8988T (cell line): Measurements from ENCODE around the gene MTX1.
"Not testable (repeated sequence)": the region's sequence is repeated elsewhere in the genome, so short reads cannot be mapped to it uniquely, and the experiment has no call there.

Source experiments
- DNase-seq: peaks from one replicate; pipeline ENCODE4 v3.0.0; 2011

Gene MTX1, protein sequence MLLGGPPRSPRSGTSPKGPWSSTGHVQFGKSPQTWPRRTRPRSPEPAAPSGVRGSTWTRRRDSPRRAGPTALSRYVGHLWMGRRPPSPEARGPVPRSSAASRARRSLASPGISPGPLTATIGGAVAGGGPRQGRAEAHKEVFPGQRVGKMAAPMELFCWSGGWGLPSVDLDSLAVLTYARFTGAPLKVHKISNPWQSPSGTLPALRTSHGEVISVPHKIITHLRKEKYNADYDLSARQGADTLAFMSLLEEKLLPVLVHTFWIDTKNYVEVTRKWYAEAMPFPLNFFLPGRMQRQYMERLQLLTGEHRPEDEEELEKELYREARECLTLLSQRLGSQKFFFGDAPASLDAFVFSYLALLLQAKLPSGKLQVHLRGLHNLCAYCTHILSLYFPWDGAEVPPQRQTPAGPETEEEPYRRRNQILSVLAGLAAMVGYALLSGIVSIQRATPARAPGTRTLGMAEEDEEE

DNA sequence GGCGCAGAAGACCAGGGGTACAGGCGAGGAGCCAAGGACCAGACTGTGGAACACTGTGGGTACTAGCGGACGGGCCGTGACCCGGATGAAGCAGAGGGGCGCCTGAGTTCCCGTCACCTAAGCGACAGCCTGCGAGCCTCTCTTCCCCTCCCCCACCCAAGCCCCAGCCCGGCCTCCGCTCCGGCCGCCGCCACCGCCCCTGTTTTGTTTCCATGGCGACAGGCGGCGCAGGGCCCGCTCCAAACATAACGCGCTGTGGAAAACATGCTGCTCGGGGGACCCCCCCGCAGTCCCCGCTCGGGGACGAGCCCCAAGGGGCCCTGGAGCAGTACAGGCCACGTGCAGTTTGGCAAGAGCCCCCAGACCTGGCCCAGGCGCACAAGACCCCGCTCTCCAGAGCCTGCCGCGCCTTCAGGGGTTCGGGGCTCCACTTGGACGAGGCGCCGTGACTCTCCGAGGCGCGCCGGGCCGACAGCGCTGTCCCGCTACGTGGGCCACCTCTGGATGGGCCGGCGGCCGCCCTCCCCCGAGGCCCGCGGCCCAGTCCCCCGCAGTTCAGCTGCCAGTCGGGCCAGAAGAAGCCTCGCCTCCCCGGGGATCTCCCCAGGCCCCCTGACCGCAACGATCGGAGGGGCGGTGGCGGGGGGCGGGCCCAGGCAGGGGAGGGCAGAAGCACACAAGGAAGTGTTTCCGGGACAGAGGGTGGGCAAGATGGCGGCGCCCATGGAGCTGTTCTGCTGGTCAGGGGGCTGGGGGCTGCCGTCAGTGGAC, at the start of gene MTX1:
Gene MTX1 (plus strand): TSS at position 155 of the 771 bp plus-strand sequence. CDS start 110 bp downstream, at position 265.
- no peak for DNase-seq

DNA sequence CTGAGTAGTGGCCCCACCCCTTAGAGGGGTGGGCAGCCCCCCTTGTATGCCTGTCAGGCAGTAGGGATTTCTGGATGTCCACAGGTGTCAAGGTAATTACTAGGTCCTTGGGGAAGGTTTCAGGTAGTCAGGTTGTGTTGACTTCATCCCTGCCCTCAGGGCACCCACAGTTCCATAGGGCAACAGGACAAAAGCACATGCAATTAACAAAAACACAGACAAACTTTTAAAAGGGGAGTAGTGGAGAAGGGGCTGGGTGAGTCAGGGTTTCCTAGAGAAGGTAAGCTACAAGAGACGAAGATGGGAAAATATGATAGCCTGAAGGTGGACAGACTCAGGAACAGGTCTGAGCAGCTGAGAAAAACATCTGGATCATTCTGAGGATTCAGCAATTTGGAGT, 49.5 kb upstream of the MTX1 start:
- no peak for DNase-seq

DNA sequence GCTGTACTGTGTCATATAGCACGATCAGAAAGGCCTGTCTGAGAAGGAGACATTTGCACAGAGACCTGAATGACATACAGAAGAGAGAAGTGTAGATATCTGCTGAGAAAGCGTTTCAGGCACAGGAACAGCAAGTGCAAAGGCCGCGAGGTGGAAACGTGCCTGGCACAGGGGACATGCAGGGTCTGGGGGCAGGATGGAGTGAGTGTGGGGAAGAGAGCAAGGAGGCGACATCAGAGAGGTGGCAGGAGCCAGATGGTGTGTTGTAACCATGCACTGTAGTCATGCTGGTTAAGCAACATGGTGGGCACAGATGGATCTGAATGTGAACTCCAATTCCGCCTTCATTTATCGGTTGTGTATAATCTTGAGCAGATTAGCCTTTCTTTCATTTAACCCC, 48.4 kb upstream of the MTX1 start:
- DNase-seq = no peak

DNA sequence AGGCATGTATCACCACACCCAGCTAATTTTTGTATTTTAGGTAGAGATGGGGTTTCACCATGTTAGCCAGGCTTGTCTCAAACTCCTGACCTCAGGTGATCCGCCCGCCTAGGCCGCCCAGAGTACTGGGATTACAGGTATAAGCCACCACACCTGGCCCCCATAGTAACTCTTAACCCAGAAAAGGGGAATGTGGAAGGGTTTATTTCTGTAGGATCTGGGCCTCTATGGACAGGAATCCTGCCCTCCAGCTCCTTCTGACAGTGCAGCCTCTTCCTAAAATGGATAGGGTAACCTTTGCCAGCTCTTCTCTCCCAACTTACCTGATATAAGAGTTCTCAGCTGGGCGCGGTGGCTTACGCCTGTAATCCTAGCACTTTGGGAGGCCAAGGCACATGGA, 45.9 kb upstream of the MTX1 start:
- not testable (repeated sequence) for DNase-seq

DNA sequence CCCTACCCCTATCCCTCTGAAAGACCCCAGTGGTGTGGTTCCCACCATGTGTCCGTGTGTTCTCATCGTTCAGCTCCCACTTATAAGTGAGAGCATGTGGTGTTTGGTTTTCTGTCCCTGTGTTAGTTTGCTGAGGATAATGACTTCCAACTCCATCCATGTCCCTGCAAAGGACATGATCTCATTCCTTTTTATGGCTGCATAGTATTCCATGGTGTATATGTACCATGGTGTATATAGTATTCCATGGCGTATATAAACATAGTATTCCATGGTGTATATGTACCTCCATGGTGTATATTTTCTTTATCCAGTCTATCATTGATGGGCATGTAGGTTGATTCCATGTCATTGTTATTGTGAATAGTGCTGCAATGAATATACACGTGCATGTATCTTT, 44.7 kb upstream of the MTX1 start:
- DNase-seq = not testable (repeated sequence)

DNA sequence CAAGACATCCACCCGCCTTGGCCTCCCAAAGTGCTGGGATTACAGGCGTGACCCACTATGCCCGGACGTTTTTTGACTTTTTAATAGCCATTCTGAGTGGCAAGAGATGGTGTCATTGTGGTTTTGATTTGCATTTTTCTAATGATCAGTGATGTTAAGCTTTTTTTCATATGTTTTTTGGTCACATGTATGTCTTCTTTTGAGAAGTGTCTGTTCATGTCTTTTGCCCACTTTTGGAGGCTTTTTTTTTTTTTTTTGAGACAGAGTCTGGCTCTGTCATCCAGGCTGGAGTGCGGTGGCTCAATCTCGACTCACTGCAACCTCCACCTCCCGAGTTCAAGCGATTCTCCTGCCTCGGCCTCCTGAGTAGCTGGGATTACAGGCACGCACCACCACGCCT, 43.9 kb upstream of the MTX1 start:
- DNase-seq = not testable (repeated sequence)

DNA sequence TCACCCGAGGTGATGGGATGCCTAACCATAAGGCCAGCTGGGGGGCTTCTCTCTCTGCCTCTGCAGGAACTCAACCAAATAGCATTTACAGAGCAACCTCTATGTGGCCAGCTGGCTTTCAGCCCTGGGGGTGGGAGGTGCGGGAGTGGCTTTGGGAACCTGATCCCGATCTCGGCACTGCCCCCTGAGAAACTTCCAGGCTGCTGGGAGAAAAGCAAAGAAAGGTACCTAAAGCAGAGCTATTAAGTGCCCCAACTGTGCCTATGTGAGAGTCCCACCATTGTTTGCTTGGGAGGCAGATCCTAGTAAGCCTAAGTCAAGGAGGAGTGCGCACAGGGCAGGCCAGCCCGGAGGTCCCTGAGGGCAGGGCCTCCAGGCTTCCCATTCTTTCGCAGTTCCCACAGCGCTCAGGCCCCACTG, 42.4 kb upstream of the MTX1 start:
- DNase-seq = no peak

DNA sequence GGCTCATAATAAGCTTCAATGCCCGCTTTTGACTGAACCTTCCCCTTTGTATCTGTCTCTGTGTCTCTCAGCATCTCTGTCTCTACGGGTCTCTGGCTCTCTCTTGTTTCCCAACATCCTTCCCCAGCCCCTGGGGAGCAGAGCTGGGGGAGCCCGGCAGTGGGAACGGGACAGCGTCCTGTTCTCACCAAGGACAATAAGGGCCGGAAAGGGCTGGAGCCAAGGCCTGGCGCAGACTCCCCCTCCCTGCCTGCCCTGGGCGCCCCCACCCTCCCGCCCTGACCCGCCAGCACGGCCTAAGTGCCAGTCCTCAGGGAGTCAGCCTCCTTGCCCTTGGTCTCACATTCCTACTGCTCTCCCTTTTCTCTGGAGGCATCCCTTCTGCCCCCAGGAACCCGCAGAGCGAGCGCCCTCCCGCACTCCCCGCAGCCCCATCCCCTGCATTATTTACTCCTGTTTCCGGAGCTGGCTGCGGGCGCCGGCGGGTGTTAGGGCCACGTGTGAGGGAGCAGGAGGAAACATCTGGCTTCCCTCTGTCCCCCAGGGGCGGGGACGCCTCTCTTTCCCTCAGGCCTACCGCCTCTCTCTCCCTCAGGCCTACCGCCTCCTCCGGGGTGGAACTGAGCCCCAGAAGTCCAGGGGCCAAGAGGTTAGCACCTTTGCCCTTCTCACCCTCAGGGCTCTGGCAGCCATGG, 41.9 kb upstream of the MTX1 start:
- DNase-seq = no peak

DNA sequence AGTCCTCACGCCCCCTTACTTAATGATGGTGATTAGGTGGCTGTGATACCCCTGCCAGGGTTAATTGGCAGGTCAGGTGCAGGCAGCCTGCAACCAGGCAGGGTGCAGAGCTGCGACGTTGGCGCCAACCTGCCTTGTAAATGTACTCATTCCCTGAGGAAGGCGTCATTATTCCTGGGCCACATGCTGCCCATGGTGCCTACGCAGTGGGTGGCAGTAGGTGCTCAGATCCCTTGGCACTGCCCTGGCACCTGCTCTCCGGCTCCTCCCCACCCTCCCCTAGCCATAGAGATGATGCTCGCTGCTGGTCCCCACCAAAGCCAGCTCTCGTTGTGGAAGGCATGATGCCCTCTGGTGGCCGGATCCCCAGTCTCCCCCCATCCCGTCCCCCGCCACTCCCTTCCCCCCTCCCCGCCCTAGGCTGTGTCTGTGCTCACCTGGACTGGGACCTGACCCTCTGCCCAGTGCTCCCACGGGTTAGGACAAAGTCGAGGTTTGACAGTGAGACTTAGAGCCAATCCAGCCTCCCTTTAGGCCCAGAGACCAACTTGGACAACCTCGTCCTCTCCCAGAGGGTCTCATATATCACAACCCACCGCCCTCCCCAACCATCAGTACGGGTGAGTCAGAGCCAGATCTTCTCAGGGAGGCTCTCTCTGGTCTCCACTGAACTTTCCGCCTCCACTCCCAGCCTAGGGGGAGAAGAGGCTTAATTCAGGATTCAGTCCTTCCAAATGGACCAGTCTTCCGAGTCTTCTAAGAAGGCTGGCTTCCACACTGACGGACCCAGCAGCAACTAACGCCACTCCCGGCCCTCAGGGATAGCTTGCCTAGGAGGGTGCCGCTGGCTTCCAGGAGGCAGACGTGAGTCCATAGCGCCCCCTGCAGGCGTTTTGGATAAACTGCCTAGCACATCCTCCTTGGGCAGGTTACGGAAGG, 41.1 kb upstream of the MTX1 start:
- DNase-seq = peak; percentile 83

DNA sequence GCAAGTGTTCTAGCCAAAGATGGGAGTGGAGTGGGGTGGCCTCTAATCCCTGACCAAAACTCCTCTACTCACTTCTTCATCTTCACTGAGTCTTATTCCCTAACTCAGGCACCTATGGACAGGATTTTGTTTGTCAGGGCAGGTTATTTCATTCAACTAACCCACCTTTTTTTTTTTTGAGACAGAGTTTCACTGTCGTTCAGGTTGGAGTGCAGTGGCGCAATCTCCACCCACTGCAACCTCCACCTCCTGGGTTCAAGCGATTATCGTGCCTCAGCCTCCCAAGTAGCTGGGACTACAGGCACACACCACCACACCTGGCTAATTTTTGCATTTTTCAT, 40.4 kb upstream of the MTX1 start:
- not testable (repeated sequence) for DNase-seq

DNA sequence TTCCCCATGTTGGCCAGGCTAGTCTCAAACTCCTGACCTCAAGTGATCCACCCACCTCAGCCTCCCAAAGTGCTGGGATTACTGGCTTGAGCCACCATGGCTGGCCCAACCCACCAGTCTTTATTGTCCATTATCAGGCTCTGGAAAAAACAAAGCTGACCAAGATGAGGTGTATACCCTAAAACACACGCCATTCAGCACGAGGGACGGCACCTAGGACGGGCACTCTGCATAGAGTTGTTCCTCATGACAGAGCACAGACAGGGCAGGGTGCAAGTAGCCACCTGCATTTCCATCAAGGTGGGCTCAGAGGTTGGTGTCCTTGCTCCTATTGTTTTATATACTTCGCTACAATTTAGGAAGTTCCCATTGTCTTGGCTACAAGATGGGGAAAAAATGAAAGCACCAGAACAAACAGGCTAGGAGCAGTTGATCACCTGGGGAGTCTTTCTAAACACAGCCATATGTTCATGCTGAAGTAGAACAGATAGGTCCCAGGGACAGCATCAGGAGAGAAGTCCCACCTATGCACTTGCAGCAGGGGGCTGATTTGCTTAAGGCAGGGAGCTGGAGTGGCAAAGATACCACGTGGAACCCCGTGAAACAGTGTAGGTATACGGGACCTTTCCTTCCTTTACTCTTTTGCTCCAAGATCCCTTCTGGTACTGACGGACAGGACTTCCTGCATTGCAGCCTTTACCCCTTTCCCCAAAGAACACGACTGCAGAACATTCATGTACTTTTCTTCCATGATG, 39.9 kb upstream of the MTX1 start:
- no peak for DNase-seq

DNA sequence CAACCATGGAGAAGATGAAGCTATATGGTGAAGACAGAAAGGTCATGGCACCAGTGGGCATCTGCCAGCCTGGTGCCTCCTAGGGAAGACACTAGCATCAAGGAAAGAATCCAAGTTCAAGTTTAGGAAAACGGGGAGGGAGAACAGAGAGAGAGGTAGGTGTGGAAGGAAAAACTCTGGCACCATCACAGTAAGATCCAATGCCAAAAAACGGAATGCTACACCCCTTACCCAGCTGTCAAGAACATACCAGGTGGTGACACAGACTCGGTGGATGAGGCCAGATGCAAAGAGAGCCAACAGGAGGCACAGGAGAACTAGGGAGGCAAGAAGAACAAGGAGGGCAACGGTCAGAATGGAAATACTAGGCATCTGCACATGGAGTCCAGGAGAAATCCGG, 39.0 kb upstream of the MTX1 start:
- DNase-seq = no peak

DNA sequence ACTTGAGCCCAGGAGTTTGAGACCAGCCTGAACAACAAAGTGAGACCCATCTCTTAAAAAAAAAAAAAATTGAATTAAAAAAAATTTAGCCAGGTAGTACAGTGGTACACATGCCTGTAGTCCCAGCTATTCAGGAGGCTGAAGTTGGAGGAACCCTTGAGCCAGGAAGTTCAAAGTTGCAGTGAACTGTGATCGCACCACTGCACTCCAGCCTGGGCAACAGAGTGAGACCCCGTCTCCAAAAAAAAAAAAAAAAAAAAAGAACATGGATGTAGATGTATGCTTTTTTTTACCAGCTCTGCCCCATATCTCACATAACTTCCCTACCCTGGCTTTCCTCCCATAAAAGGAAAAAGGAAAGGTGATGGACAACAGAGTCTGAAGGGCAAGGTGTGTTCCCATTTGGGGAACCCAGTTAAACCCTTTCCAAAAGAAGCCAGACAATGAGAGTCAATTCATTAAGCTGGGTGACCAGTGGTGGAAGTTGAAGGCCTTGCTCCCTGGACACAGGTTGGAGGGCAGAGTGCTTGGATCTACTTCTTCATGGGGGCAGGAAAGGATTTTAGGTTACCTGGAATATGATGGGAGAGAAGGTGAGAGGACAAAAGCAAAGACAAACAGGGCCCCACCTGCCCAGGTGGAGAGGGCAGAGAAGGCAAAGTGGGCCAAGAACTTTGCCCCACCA, 38.3 kb upstream of the MTX1 start:
- DNase-seq = no peak

DNA sequence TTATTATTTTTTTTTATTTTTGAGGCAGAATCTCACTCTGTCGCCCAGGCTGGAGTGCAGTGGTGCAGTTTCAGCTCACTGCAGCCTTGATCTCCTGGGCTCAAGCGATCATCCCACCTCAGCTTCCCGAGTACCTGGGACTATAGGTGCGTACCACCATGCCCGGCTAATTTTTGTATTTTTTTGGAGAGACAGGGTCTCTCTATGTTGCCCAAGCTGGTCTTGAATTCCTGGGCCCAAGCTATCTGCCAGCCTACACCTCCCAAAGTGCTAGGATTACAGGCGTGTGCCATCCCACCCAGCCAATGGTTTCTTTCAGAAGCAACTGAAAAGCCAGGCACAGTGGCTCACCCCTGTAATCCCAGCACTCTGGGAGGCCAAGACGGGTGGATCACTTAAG, 37.7 kb upstream of the MTX1 start:
- no peak for DNase-seq

DNA sequence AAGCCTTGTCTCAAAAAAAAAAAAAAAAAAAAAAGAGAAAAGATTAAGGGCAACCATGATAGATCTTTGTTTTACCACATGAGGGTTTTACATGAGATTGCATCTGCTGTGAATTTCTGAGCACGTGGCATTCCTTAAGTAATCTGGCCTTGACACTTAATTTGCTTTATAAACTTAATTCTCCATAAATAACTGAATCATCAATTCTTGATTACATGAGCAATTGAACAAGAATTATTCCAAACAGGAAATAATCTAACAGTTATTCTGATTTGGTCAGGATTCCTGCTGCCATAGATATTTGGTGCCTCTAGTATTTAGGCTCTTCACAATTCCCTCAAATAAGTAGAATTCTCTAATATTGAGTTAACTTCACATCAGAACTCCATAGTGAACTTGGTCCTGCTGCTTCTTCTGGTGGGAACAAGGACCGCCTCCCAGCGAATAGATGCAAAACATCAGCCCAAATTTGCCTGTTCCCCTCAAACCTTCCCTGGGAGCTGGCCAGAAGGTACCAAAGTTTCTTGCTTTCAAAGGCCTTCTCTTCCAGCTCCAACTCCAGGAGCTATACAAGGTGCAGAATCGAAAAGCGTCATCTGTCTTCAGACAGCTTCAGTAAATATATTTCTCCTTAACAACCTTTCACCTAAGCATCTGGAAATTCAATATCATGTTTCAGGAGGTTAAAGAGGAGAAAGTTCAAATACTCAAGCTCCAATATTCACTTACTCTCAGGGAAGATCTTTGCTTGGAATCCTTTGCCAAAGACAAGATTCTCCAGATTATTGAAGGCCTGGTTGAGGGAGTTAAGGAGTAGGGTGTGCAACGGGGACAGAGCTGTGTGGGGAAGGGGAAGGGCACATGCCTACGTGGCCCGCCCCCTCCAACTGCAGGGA, 36.4 kb upstream of the MTX1 start:
- DNase-seq = no peak

DNA sequence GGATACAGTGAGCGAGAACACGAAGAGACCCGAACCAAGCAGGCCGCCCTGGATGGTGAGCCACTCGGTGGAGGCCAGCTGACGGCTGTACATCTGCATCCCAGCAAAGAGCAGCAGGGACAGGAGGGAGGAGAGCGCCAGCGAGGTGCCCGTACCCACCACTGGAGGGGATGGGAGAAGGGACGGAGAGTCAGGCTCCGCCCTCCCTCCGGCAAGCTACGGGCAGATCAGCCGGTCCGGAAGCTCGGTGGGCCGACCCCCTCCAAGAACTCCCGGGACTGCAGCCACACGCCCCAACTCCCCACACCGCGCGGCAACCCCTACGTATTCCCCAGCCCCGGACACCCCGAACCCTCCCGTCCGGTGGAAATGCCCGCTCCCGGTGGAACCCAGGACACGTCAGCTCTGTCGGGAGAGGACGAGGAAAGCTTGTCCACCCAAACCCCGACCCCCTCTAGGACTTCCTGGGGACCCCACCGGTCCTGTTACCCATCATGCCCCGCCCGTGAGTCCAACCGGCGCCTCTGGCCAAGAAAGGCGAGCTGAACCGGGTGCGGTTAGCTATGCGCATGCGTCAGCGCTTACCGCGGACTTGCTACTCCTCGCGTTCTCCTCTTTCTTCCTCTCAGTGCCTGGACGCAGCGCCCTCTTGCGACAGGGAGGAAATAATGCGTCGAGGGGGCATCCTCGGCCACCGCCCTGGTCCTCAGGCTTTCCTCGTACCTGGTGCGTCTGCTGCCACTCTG, 35.6 kb upstream of the MTX1 start, which contains the start of gene KRTCAP2:
Gene KRTCAP2 (minus strand): TSS at position 573 of the 746 bp plus-strand sequence. CDS start 80 bp downstream, at position 493.
- peak; percentile 98 for DNase-seq

DNA sequence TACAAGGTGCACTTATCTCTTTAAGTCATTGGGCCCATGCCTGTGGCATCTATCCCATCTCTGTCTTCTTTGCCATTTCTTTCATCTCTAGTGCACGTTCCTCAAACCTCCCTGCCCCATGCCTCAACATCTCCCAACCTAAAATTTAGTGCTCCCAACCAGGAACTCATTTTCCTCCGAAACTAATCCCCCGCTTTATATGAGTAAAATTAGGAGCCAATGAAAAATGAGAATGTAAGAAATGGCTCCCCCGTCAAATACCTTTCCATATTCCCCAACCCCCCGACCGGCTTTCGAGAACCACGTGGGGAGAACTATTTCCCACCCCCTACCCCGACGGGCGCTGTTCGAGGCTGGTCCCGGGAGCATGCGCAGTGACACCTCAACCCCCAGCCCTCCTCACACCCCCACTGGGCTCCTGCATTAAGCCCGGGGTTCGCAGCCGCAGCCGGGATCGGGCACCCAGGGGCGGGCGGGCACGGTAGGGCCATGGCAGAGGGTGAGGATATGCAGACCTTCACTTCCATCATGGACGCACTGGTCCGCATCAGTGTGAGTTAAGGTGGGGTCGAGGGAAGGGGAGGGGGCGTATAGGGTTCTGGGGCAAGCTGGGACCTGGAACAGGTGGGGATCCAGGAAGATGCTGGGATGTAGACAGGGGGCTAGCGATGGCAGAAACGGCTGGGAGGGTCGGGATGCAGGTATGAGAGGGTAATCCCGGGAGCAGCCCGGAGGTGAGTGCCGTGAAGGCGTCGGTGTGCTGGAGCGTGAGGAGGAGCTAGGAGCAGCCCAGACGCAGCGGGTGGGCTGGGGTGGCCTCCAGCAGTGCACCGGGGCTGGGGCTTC, 34.8 kb upstream of the MTX1 start, which contains the start of gene TRIM46:
Gene TRIM46 (plus strand): TSS at position 372 of the 846 bp plus-strand sequence. CDS start 118 bp downstream, at position 490.
- DNase-seq = peak; percentile 69
